GM21528 (cell line): Measurements from ENCODE around the gene CDH12.

Source experiments
- ATAC-seq: cut with Tn5 transposase; IDR thresholded peaks from one replicate; pipeline ENCODE4 v1.9.1; 2021; ENCODE audit warnings: mild to moderate bottlenecking, moderate library complexity; ENCODE audit not compliant: unreplicated experiment, low FRiP score

Gene CDH12

GRCh38 chr5:21882074-21882745 is 970.9 kb downstream of the CDH12 start:
- ATAC-seq: no peak

GRCh38 chr5:21880164-21880563 is 973.0 kb downstream of the CDH12 start:
- no peak for ATAC-seq

GRCh38 chr5:21862986-21863385 is 990.2 kb downstream of the CDH12 start:
- no peak for ATAC-seq

- ATAC-seq: no peak
These were observed 994.7 kb downstream of the CDH12 start for GRCh38 chr5:21858441-21858840.

GRCh38 chr5:21856987-21857386 is 996.2 kb downstream of the CDH12 start:
- no peak for ATAC-seq

GRCh38 chr5:21847300-21847699 is 1005.8 kb downstream of the CDH12 start:
- ATAC-seq: no peak

GRCh38 chr5:21844960-21845359 is 1008.2 kb downstream of the CDH12 start:
- ATAC-seq: no peak

- ATAC-seq: no peak
These were observed 1018.3 kb downstream of the CDH12 start for GRCh38 chr5:21834863-21835262.

GRCh38 chr5:21831145-21831787 is 1021.9 kb downstream of the CDH12 start:
- ATAC-seq: peak; percentile 94

- ATAC-seq: no peak
These were observed 1026.3 kb downstream of the CDH12 start for GRCh38 chr5:21826884-21827283.

- no peak for ATAC-seq
These were observed 1029.6 kb downstream of the CDH12 start for GRCh38 chr5:21823588-21823987.

- no peak for ATAC-seq
These were observed 1030.0 kb downstream of the CDH12 start for GRCh38 chr5:21823076-21823574.

GRCh38 chr5:21820527-21820926 is 1032.6 kb downstream of the CDH12 start:
- no peak for ATAC-seq

- ATAC-seq: no peak
These were observed 1034.8 kb downstream of the CDH12 start for GRCh38 chr5:21818370-21818720.

GRCh38 chr5:21817668-21818369 is 1035.3 kb downstream of the CDH12 start:
- ATAC-seq: no peak

GRCh38 chr5:21810737-21811316 is 1042.3 kb downstream of the CDH12 start:
- no peak for ATAC-seq

GRCh38 chr5:21809611-21810010 is 1043.5 kb downstream of the CDH12 start:
- no peak for ATAC-seq

- no peak for ATAC-seq
These were observed 1045.2 kb downstream of the CDH12 start for GRCh38 chr5:21807953-21808352.

- ATAC-seq: no peak
These were observed 1046.2 kb downstream of the CDH12 start for GRCh38 chr5:21806943-21807342.

- no peak for ATAC-seq
These were observed 1046.9 kb downstream of the CDH12 start for GRCh38 chr5:21806271-21806670.

- no peak for ATAC-seq
These were observed 1050.2 kb downstream of the CDH12 start for GRCh38 chr5:21802869-21803490.
